Iris pigment epithelial cell (primary cell): Measurements from ENCODE around the gene CTCF.
A peak's percentile ranks its signal among the peaks of the same experiment; 100 is the strongest.

ENCODE experiments used
- DNase-seq: peaks from one replicate; pipeline ENCODE4 v3.0.0-alpha.2; 2011; ENCODE audit warnings: low read depth

CTCF gene

DNA sequence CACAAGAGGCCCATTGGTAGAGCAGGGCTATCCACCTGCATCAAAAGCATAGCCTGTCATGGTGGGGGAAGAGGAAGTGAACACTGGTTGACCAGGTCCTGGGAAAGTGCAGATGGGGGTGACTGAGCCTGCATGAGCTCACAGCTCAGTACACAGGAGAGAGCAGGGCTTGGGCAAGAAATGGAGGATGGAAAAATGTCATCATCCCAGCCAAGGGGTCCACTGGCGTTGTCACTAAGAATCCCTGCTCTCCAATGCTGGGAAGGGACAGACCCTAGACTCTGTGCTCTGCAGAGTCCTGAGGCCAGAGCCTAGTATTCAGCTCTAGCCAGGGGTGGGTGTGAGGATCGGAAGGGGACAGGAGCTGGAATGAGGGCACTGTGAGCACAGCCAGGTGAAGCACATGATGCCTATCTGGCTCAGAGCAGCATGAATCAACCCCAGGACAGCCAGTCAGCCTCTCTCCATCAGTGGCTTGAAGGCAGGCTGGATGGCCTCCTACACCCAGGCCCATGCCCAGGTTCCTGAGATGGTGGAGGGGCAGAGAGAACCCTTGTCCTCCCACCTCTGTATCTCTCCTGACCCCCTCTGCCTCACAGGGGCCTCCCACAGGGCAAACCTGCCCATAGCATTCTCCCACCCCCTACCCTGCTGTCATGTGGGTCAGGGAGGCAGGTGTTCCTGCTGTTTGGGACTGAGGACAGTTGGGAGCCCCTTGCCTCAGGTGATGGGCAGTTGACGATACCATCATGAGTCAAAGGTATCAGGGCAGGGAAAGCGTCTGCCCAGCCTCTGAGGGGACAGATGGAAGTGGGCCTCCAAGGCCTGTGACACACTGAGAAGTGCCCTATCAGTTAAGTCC lies 13.8 kb upstream of the CTCF start:
- no peak for DNase-seq

DNA sequence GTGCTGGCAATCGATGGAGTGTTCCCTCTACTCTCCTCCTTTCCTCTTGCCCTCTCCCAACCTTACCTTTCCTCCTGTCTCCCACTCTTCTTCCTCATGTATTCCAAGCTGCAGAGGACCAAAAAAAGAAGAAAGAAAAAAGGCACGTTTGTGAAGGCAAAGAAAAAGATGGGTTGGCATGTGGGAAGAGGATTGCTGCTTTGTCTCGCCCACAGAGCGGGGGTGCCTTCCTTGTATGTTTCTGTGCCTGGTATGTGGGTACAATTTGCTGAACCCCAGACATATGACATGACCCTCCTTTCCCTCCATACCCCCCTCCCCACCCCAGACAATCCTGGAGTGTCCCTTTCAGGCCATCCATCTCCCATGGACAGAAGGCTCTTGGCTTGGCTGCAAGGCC lies 13.1 kb upstream of the CTCF start:
- no peak for DNase-seq

DNA sequence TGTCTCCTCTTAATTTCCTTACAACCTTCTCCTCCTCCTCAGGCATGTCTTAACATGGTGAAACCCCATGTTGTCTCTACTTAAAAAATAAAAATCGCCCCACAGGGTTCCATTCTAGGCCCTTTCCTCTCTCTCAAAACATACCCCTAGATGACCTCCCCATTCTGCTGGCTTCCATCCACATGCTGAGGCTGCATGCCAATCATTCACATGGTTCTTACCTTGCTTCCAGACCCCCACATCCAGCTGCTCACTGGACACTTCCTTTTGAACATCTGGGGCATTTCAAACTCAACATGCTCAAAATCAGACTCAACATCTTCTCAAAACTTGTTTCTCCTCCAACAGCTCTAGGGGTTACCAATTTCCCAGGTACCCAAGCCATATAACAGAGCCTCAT lies 12.4 kb upstream of the CTCF start:
- DNase-seq, result no peak

DNA sequence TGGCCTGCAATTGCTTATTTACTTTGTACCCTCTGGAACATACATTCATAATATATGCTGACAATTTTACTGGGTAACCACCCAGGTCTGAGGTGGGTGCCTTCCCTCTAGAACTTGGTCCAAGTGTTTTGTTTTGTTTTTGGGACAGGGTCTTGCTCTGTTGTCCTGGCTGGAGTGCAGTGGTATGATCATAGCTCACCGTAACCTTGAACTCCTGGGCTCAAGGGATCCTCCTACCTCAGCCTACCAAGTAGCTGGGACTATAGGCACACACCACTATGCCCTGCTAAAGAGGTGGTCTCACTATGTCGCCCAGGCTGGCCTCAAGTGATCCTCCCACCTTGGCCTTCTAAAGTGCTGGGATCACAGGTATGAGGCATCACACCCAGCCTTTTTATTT lies 11.2 kb upstream of the CTCF start:
- DNase-seq, result no peak

DNA sequence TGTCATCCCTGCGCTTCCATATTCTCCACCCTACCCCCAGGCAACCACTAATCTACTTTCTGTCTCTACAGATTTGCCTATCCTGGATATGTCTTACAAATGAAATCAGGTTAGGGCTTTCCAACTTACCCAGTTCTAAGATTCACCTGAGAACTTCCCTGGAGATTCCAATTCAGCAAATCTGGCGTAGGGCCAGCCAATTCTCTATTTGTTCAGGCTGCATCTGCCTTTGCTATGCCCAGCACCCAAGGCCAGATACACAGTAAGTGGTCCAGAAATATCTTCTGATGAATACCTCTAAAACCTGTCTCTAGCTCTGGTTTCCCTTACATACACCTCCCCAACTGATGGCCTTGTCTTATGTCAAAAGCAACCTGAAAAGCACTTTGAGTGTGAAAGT lies 10.4 kb upstream of the CTCF start:
- DNase-seq, result no peak

DNA sequence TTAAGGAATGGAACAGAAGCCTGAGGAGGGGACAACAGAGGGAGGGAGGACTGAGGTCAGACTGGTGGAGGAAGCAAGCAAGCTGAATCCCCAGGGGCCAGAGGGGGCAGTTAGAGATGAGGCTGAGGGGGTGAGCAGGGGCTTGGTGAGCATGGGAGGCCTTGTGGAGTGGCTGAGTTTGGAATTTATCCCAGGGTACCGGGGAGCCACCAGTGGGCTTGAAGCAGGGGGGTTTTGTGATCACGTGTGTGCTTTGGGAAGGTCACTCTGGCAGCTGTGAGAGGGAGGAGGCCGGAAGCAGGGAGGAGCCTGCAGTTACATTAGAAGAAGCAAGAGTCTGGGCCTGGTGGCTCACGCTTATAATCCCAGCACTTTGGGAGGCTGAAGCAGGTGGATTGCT lies 9.8 kb upstream of the CTCF start:
- no peak for DNase-seq

DNA sequence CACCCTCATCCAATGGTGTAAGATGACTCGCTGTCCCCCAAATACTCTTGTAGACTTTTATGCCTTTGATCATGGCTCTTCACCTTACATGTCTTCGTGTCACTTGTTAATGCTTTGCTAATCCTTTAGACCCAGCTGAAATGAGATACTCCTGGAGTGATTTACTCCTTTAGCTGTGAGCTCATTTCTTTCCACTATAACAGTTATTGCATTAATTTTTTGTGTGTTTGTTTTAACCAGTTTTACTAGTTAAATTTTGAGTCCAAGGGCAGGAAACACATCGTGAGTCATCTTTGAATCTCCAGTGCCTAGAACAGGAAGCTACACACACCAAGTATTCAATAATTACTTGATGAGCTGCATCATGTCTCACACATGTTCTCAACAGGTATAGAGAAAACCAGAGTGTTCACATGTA lies 6.5 kb upstream of the CTCF start:
- DNase-seq, result peak; percentile 76

DNA sequence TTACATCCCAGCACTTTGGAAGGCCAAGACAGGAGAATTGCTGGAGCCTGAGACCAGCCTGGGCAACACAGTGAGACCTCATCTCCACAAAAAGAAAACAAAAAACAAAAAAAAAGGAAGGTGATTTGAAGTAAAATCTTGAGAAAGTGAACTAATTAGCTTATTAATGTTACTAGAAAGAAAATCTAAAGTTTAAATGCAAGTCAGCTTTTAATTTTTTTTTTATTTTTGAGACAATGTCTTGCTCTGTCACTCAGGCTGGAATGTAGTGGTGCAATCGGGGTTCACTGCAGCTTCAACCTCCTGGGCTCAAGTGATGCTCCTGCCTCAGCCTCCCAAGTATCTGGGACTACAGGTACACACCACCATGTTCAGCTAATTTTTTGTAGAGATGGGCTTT lies 3.5 kb upstream of the CTCF start:
- no peak for DNase-seq

DNA sequence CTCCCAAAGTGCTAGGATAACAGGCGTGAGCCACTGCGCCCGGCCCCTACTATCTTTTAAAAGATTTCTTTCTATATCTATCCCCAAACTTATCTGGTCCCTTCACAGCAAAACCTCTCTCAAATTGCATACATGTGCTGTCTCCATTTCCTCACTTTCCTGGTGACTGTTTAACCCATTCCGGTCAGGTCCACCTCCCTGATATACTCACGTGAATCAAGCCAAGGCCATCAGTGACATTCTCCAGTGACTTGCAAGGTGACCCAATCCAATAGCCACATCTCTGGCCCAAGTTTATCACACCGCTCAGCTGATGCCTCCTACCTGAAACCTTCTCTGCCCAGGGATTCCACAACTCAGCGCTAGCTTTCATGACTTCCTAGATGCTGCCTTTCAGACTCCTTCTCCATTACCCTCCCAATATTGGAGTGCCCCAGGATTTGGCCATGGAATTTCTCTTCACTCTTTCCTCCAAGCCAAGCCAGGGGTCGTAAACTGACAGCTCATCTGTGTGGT lies 1.4 kb upstream of the CTCF start:
- DNase-seq, result no peak

DNA sequence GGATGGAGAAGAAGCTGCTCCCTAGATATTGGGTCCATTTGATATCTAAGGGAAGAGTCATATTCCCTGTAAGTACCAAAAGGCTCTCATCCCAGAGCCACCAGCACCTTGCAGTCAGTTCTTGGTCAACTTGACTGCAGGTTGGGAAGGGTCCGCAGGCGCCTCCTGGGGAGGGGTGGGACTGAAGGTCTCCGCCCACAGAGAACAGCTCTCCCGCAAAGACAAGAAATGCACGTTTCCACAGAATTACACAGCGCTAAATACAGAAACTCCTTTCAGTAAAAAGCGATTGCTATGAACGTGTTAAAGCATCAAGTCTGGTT lies 864 bp upstream of the CTCF start:
- no peak for DNase-seq

DNA sequence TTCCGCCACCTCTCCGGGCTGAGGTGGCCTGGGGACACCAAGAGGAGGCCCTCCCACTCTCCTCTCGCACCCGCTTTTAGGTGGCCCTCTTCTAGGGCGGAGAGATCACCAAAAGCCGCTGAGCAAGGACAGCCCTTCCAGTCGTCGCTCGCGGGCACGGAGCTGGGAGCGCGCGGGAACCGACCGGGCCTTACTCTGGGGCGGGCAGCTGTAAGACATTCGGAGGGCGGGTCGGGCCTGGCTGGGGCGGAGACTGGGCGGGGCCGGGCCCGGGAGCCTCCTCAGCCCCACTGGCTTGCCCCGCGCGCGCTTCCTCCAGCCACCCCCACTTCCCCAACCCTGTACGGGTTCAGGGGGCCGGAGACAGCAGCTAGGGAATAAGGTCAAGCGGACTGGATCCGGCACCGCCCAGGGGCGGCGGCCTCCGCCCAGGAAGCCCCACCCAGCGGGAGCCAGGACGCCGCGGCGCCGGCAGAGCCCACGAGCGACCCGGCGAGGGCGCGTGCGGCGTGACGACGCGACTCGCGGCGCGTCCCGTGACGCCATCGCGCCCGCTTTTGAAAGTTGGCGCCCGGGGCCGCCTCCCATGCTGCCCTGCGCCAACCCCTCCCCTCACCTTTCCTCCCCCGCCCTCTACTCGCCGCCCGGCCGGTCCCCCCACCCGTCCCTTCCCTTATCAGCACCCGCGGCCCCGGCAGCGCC lies 351 bp upstream of the CTCF start:
- peak; percentile 98 for DNase-seq

DNA sequence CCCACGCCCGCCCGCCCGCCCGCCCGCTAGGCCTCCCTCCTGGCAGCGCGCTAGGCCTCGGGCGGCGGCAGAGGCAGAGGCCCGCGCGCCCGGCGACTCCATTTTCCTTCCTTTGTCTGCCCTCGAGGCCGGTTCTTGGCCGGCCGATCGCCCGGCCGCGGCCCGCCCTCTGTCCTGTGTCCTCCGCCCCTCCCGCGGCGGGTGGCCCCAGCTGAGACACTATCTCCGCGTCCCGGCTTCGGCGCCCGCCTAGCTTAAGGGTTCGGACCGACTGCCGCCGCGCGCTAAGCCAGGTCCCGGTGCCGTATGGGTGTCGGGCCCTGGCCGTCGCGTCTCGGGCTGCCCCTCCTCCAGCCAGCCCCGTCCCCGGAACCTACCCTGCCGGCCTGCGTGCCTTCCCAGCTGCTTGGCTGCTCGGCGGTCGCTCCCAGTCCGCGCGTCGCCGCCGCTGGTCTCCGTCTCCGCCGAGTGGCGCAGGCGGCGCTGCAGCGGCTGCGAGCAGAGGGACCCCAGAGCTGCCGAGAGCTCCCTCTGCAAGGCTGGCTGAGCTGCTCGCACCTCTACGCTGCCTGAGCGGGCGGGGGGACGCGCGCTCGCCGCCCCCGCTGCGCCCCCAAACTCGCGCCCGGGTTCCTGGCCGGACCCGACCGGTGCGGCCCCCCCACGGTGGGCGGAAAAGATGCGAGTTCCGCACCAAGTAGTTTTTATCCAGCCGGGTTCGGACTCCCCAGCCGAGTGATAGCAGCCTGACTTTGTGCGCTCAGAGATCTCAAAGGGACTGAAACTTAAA lies 787 bp downstream of the CTCF start:
- peak; percentile 45 for DNase-seq

DNA sequence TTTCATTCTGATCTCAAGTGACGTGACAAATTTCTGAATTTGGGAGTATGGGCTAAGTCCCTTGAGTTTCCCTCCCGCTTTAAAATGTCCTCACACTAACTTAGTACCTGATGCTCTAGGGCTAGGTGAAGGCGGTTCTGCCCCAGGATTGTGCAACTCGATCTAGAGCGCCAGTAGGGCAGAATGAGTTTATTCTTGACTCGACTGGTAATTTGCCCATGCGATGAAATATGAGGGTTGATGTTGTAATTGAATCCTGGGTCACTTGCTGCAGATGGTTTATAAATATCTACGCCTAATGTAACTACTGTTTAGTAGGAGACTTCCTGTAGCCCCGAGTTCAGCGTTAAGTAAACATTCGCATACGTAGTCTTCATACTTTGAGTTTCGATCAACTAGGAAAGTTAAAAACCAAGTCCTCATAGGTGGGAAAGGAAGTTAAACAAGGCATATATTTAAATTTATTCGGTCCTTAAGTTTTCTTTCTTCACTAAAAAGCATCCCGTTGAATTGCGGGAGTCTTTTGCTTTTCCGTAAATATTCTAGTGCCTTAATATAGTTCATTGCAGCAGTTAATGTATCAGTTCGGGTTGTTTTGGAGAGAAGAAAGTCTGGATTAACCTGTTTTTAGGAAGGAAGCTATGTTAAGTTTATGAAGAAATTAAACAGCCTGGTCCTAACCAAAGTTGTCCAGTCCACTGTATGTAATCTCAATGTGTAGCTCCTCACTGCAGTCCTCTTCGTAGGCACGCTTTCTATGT lies 1.6 kb downstream of the CTCF start:
- peak; percentile 93 for DNase-seq

DNA sequence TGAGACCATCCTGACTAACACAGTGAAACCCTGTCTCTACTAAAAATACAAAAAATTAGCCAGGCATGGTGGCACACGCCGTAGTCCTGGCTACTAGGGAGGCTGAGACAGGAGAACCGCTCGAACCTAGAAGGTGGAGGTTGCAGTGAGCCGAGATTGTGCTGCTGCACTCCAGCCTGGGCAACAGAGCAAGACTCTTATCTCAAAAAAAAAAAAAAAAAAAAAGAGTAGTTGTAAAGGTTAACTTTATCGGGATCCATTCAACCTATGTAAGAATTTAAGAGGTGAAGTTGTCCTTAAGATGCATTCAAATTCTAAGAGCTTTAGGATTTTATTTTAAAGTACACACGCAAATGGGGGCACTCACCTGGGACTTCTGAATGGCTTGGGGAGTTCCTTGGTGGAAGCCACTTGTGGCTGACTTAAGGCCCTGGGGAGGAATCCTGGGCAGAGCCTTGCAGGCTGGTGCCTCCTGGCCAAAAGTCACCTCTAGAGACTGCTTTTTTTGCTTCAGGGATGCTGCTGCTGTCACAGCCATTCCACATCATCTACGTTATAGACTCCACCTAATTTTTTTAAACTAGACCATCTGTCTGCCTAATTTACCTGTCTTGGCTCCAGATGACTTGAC lies 3.3 kb downstream of the CTCF start:
- no peak for DNase-seq

DNA sequence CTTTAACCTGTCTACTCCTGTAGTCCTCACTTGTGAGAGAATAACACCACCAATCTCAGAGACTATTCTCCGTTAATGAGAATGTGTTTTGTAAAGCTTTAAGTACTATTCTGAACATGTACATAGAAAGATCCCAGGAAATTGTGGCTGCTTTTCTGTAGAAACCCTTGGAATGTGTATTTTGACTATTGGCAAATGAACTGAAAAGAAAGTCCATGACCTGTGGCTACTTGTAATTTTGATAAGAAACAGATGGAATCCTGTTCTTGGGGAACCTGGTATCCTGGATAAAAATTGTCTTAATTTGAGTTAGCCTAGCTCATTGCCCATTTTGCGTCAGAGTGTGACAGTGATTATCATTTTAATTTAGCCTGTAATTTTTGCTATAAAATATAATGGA lies 9.1 kb downstream of the CTCF start:
- peak; percentile 53 for DNase-seq

DNA sequence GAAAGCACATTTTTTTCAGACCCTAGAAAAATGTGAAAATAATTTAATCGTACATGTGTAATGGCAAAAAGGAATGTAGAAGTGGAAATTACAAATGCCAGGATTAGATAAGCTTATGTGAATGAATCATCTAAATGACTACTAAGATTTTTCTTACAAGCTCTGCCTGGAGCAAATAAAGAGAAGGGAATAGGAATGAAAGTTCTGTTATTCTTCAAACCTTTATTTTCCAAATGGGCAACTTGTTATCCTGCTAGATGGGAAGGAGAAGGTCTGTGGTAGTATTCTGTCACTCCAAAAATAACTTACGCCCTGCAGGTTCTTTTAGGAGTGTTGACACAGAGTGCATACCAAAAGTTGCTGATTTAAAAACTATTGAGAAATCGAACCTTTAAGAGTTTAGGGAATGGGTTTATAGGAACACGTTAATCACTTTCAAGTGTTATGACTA lies 9.7 kb downstream of the CTCF start:
- DNase-seq, result peak; percentile 79

DNA sequence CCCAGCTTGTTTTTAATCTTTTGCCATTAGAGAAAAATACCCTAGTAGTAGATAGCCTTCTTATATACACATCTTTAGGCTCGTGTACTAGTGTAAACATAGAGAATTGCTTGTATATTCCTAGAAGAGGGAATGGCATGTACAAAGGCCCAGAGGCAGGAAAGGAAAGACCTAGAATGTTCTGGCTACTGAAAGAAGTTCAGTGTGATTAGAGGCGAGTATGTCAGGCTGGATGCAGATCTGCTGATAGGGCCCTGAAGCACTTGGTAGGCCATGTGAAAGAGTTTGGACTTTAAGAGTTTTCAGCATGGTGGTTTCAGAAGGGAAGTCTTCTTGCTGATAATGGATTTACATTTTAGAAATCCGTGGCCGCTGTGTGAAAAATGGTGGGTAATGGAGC lies 17.4 kb downstream of the CTCF start:
- no peak for DNase-seq

DNA sequence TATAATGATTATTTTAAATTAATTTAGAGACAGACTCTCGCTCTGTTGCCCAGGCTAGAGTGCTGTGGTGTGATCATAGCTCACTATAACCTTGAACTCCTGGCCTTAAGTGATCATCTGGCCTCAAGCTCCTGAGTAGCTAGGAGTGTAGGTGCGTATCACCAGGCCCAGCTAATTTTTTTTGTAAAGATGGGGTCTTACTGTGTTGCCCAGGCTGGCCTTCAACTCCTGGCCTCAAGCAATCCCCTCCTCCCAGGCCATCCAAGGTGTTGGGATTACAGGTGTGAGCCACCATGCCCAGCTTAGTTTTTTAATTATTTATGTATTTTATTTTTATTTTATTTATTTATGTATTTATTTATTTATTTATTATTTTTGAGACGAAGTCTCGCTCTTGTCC lies 17.9 kb downstream of the CTCF start:
- no peak for DNase-seq

DNA sequence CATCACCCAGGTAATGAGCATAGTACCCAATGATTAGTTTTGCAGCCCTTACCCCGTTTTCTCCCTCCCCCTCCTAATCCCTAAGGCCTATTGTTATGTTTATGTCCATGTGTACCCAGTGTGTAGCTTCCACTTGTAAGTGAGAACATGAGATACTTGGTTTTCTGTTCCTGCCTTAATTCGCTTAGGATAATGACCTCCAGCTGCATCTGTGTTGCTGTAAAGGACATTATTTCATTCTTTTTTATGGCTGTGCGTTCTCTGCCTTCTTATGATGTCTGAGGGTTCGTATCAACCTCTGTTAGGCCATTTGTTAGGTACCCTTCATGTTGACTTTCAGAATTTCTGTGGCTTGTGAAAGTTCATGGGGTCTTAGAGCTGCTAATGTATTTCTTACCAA lies 31.0 kb downstream of the CTCF start:
- DNase-seq, result no peak

DNA sequence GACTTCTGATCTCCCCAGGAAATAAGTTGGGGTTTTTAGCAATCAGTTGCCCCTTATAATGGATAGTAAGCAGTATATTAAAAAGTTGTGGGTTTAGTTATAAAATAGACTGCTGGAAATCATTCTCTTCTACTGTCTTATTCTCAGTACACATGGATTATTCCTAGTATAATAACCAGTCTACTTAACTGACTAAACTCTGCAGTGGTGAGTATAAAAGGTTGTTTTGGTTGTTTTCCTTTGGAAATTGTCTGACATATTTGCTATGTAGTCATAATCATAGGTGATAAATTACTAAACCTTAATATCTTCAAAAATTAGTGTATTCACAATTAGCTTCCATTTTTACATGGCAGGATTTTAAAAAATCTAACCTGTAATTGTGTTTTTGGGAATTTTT lies 31.4 kb downstream of the CTCF start:
- DNase-seq, result no peak

DNA sequence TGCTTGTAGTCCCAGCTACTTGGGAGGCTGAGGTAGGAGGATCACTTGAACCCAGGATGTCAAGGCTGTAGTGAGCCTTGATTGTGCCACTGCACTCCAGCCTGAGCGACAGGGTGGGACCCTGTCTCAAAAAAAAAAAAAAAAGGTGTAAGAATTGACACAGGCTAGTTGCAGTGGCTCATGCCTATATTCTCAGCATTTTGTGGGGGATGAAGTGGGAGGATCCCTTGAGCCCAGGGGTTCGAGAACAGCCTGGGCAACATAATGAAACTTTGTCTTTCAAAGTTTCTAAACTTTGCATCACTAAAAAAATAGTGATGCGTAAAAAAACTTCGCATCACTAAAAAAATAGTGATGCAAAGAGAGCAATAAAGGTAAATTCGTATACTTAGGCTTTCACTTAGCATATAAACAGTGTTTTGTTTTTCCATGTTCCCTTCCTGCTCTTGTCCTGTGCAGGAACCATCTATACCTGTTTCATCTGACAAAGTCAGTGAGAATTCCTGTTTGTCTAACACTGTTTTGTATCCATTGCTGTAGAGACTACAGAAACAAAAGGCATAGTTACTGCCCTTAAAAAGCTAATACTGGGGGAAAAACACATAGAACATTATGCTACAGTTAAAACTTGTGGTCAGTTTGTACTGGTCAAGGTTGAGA lies 32.1 kb downstream of the CTCF start:
- DNase-seq, result no peak
